B cell (primary cell): ENCODE data around the gene CNTN4. TPM values are rescaled to one million over a fixed set of nuclear protein-coding genes. Genes with fewer than 3 reads are reported as not detected.

Experiments used
- ATAC-seq: fragments of 200-7000 bp; cut with Tn5 transposase; one replicate; pipeline ENCODE4 v1.10.0; 2021; ENCODE audit warnings: low read depth, mild to moderate bottlenecking, moderate number of reproducible peaks, moderate library complexity
- CTCF ChIA-PET: fragments of 350-600 bp; sonication (Branson Sonifier 250); formaldehyde crosslinking; loops from one replicate; lab custom pipeline; 2021; ENCODE audit warnings: antibody characterized with exemption, inconsistent platforms; lab: Charles Lee
- POLR2A ChIA-PET: fragments of 350-600 bp; sonication (Branson Sonifier 250); formaldehyde crosslinking; loops from one replicate; lab custom pipeline; 2021; ENCODE audit warnings: antibody characterized with exemption; lab: Charles Lee
- DNase-seq: peaks from one replicate; pipeline ENCODE4 v3.0.0; 2013
- H2AFZ ChIP-seq: 2 replicates; pipeline ENCODE4 v1.6.1; 2012; ENCODE audit warnings: mild to moderate bottlenecking, low read depth, low read length; ENCODE audit not compliant: insufficient read depth, poor library complexity, severe bottlenecking
- H3K27ac ChIP-seq, 2 donors: 1 replicate in 1 of 2; 2 replicates in 1 of 2; pipeline ENCODE4 v1.5.1; 2012 to 2013; ENCODE audit warnings: low read length in 2 of 2, mild to moderate bottlenecking in 2 of 2, moderate library complexity in 1 of 2
- H3K27me3 ChIP-seq, 4 experiments: fragments of 200-600 bp in 1 of 4; sonication (generic) in 1 of 4; replicated peaks in 1 of 4; 1 replicate in 2 of 4; 2 replicates in 2 of 4; pipeline versions ENCODE4 v1.6.1 to v1.7.0; 2013 to 2016; ENCODE audit warnings: low read length in 3 of 4, mild to moderate bottlenecking in 2 of 4, mixed read lengths in 1 of 4, moderate library complexity in 1 of 4; ENCODE audit not compliant: insufficient read depth in 4 of 4, control insufficient read depth in 3 of 4; ENCODE audit errors: control extremely low read depth in 1 of 4
- H3K36me3 ChIP-seq, 2 experiments: replicated peaks in 1 of 2; 1 replicate in 1 of 2; 2 replicates in 1 of 2; pipeline versions ENCODE4 v1.6.1 to v1.7.1; 2013; ENCODE audit warnings: low read length in 1 of 2; ENCODE audit not compliant: insufficient read depth in 2 of 2, control insufficient read depth in 1 of 2; ENCODE audit errors: control extremely low read depth in 1 of 2, extremely low read depth in 1 of 2
- H3K4me1 ChIP-seq, 2 donors: fragments of 200-600 bp in 1 of 2; sonication (generic) in 1 of 2; 1 replicate in 1 of 2; 2 replicates in 1 of 2; pipeline versions ENCODE4 v1.5.1 to v1.6.1; 2013 to 2017; ENCODE audit warnings: low read length in 2 of 2; ENCODE audit not compliant: control insufficient read depth in 2 of 2, insufficient read depth in 2 of 2
- H3K4me2 ChIP-seq: replicated peaks from 2 replicates; pipeline ENCODE3; 2012; ENCODE audit warnings: mild to moderate bottlenecking, low read depth, low read length; ENCODE audit not compliant: poor library complexity, severe bottlenecking
- H3K4me3 ChIP-seq, 5 experiments: fragments of 200-600 bp in 1 of 5; sonication (generic) in 1 of 5; 1 replicate in 3 of 5; 2 replicates in 2 of 5; pipeline versions ENCODE4 v1.5.1 to v1.7.0; 2011 to 2016; ENCODE audit warnings: low read length in 4 of 5, mild to moderate bottlenecking in 4 of 5, low read depth in 2 of 5, control low read depth in 1 of 5, moderate library complexity in 1 of 5; ENCODE audit not compliant: insufficient read depth in 1 of 5; ENCODE audit errors: control extremely low read depth in 1 of 5, extremely low read depth in 1 of 5
- H3K79me2 ChIP-seq: fragments of 200-600 bp; sonication (generic); one replicate; pipeline ENCODE4 v1.6.0; 2016; ENCODE audit warnings: low read length; ENCODE audit not compliant: control insufficient read depth, insufficient read depth
- H3K9ac ChIP-seq: fragments of 200-600 bp; sonication (generic); 2 replicates; pipeline ENCODE4 v1.6.1; 2017; ENCODE audit warnings: mild to moderate bottlenecking, low read length, moderate library complexity
- H3K9me3 ChIP-seq, 3 donors: one replicate each; pipeline versions ENCODE4 v1.6.1 to v1.7.1; 2013; ENCODE audit warnings: low read length in 2 of 3; ENCODE audit not compliant: control insufficient read depth in 2 of 3, insufficient read depth in 1 of 3; ENCODE audit errors: control extremely low read depth in 1 of 3
- H4K20me1 ChIP-seq: 2 replicates; pipeline ENCODE4 v1.6.0; 2012; ENCODE audit warnings: mild to moderate bottlenecking, low read length; ENCODE audit not compliant: insufficient read depth, control insufficient read depth, poor library complexity, severe bottlenecking
- H3K27ac Mint-ChIP-seq: one replicate; pipeline ENCODE4 v1.8.0; 2021; ENCODE audit warnings: mixed read lengths
- H3K27me3 Mint-ChIP-seq: one replicate; pipeline ENCODE4 v1.8.0; 2021; ENCODE audit warnings: mixed read lengths
- H3K4me1 Mint-ChIP-seq: one replicate; pipeline ENCODE4 v1.8.0; 2021; ENCODE audit warnings: mixed read lengths
- H3K4me3 Mint-ChIP-seq: one replicate; pipeline ENCODE4 v1.8.0; 2021; ENCODE audit warnings: mixed read lengths
- H3K9me3 Mint-ChIP-seq: one replicate; pipeline ENCODE4 v1.8.0; 2022; ENCODE audit warnings: mixed read lengths; ENCODE audit not compliant: insufficient read depth
- CTCF ChIP-seq: fragments of 200-600 bp; IDR thresholded peaks from one replicate; pipeline ENCODE4 v1.8.0; 2022; ENCODE audit warnings: antibody characterized with exemption, mild to moderate bottlenecking
- EZH2 ChIP-seq: IDR thresholded peaks from 2 replicates; pipeline ENCODE4 v1.6.1; 2012; ENCODE audit warnings: borderline replicate concordance, low read depth, mild to moderate bottlenecking, moderate library complexity, low read length; ENCODE audit not compliant: insufficient read depth, poor library complexity, severe bottlenecking
- WGBS: methylation state at CpG from one replicate; pipeline ENCODE4 v1.1.5; 2013; ENCODE audit warnings: missing lambda C conversion rate; ENCODE audit not compliant: insufficient coverage; 5-methylcytosine and 5-hydroxymethylcytosine counted together
- intact Hi-C: fragments of 100-400 bp; cut with micrococcal nuclease; formaldehyde crosslinking; loops from one replicate; pipeline ENCODE4 v1.10.0; 2022
- polyA plus RNA-seq: library from polyadenylated mRNA; depleted of rRNA; stranded (reverse); fragments of >200 nt; gene quantifications from 2 replicates; pipeline ENCODE4 v1.2.3, GENCODE V29; 2012
- total RNA-seq, 2 donors: library from RNA; stranded (reverse); fragments of 120-200 nt in 1 of 2; gene quantifications; 1 replicate in 1 of 2; 2 replicates in 1 of 2; pipeline versions ENCODE4 v1.2.3 to v1.2.4, GENCODE V29; 2013 to 2022

CNTN4 gene
- total and polyA plus RNA-seq, 2 donors (not counting 1 experiment from before 2014, with no cell fraction given), result 0.05 TPM; not detected in 1

- Histone ChIP-seq H3K9me3 (no peaks in the 10 kb centered on the region), H3K27ac (no peak overlapping the region), H2AFZ (no peak overlapping the region), H3K79me2 (no peaks in the 10 kb centered on the region), H3K36me3 (no peaks in the 10 kb centered on the region), H4K20me1 (no peaks in the 10 kb centered on the region), H3K4me1 (no peaks in the 10 kb centered on the region), H3K4me3 (no peak overlapping the region), H3K9ac (no peak overlapping the region), H3K27me3 (peaks cover 0 to 2% (median 0%) of the 10 kb centered on the region in 4 experiments), H3K4me2 (no peak overlapping the region)
- H3K27me3 Mint-ChIP-seq, result peaks cover 19% of the 10 kb centered on the region
- ATAC-seq, result no peak
- TF ChIP-seq CTCF, result no peak
- no peak for TF ChIP-seq EZH2
- peaks cover 2% of the 10 kb centered on the region for H3K4me1 Mint-ChIP-seq
- no CpG with 5 or more reads among the region's 1 CpG for WGBS
- intact Hi-C loops, result no loop called here
- CTCF ChIA-PET, result no interaction called here
- H3K27ac Mint-ChIP-seq, result no peak overlapping the region
- POLR2A ChIA-PET, result no interaction called here
- no peaks in the 10 kb centered on the region for H3K9me3 Mint-ChIP-seq
- DNase-seq, result no peak
- H3K4me3 Mint-ChIP-seq, result no peak overlapping the region
Observed at GRCh38 chr3:2993736-2994135, 895.1 kb downstream of the CNTN4 start.

- Histone ChIP-seq H3K9me3 (peaks cover 0 to 3% (median 0%) of the 10 kb centered on the region in 3 donors), H3K4me1 (no peaks in the 10 kb centered on the region), H4K20me1 (no peaks in the 10 kb centered on the region), H3K27ac (no peak overlapping the region), H2AFZ (no peak overlapping the region), H3K36me3 (no peaks in the 10 kb centered on the region), H3K9ac (no peak overlapping the region), H3K27me3 (peaks cover 0 to 2% (median 0%) of the 10 kb centered on the region in 4 experiments), H3K79me2 (no peaks in the 10 kb centered on the region), H3K4me2 (no peak overlapping the region), H3K4me3 (no peak overlapping the region)
- no peak for TF ChIP-seq CTCF
- TF ChIP-seq EZH2, result no peak
- DNase-seq (no peak), ATAC-seq (no peak)
- Mint-ChIP-seq H3K4me3 (no peak overlapping the region), H3K27ac (no peak overlapping the region), H3K27me3 (peaks cover 28% of the 10 kb centered on the region), H3K9me3 (peaks cover 3% of the 10 kb centered on the region), H3K4me1 (peaks cover 2% of the 10 kb centered on the region)
- intact Hi-C loops, result no loop called here
- ChIA-PET CTCF (no interaction called here), POLR2A (no interaction called here)
- WGBS, result 88% methylated on average over 1 of the region's 5 CpGs
Observed at GRCh38 chr3:2995195-2995594, 896.5 kb downstream of the CNTN4 start.
